ENCODE results near the gene RABGEF1.

GRCh38 chr7:66736892-66737291 lies 3.6 kb upstream of the RABGEF1 start:
- TF ChIP-seq EZH2 (IDR thresholded peaks at IDR 0.05; ENCODE audit: low read length, missing control alignments) (no peak), CTCF (conservative IDR thresholded peaks at IDR 0.05 in 1 of 2, IDR thresholded peaks at IDR 0.05 in 1 of 2; ENCODE audit: low read depth in 1 of 2, low read length in 2 of 2) (no peak)
